ENCODE measurements around the gene ZFP69. TPM values are rescaled to one million over a fixed set of nuclear protein-coding genes. Genes with fewer than 3 reads are reported as not detected.

The ZFP69 gene
- total RNA-seq, 1 experiment from 2014 or later = not detected

- POLR2A ChIA-PET = interaction anchor here (0.6 kb wide), 2 partner anchors 20 to 159 kb away, joined by 3 read pairs; partner anchors contain the start of gene NFYC
- no peaks in the 10 kb centered on the region for H3K9me3 ChIP-seq (ENCODE audit: control insufficient read depth in 1 of 2, insufficient read depth in 1 of 2, low read depth in 1 of 2, low read length in 2 of 2)
- H3K79me2 ChIP-seq (ENCODE audit: insufficient read depth, low read length) = no peaks in the 10 kb centered on the region
- peak overlapping the region; percentile 68 for H3K27ac ChIP-seq (ENCODE audit: low read depth, low read length)
- peaks cover 7 to 11% of the 10 kb centered on the region in 2 experiments; a peak in 3 of 4 replicates for H3K4me1 ChIP-seq (ENCODE audit: control insufficient read depth in 1 of 2, insufficient read depth in 2 of 2, low read length in 2 of 2)
- RAD21 ChIA-PET (ENCODE audit: low non-redundant PET in 1 of 2, low total read pairs in 2 of 2, uncharacterized antibody in 2 of 2, unreplicated experiment in 2 of 2) = no interaction called here
- H3K4me3 ChIP-seq (replicated peaks in 1 of 2; ENCODE audit: low read depth in 1 of 2, low read length in 2 of 2) = peak overlapping the region; percentile 61 to 72
- ATAC-seq = no peak
- no peaks in the 10 kb centered on the region for H4K20me1 ChIP-seq (ENCODE audit: insufficient read depth)
- H3K9ac ChIP-seq (ENCODE audit: low read length) = peak overlapping the region; percentile 63
- H2AFZ ChIP-seq (ENCODE audit: low read depth, low read length, poor library complexity, severe bottlenecking) = peak overlapping the region; percentile 55
- no peaks in the 10 kb centered on the region for H3K27me3 ChIP-seq (ENCODE audit: insufficient read depth, low read length)
- no peak for DNase-seq (ENCODE audit: low read depth, low spot score)
- H3K9me2 ChIP-seq (ENCODE audit: insufficient read depth) = no peaks in the 10 kb centered on the region
- CTCF ChIA-PET = interaction anchor here (0.5 to 2.4 kb wide), 15 partner anchors 9 to 612 kb away, joined by 3 to 10 read pairs (median 4); partner anchors contain the start of gene SMAP2
- H3K36me3 ChIP-seq (ENCODE audit: control insufficient read depth in 1 of 2, insufficient read depth in 2 of 2, low read length in 2 of 2) = no peaks in the 10 kb centered on the region; a peak in 1 of 4 replicates
- peak overlapping the region; percentile 86 for H3K4me2 ChIP-seq (ENCODE audit: low read length)
- no TSS peak for BruUV-seq (replicated peaks)
- intact Hi-C loops (cut with micrococcal nuclease) = loop anchor here (5.0 kb wide), 1 partner anchor 135 kb away; the partner anchor contains the start of gene RIMS3
- no peak for TF ChIP-seq ZBTB33 (IDR thresholded peaks at IDR 0.05; ENCODE audit: extremely low read depth, insufficient replicate concordance, low read length)
- no peak for TF ChIP-seq POLR2A (IDR thresholded peaks at IDR 0.05; ENCODE audit: borderline replicate concordance, extremely low read depth, insufficient read depth, insufficient read length)
- no peak for TF ChIP-seq YY1 (IDR thresholded peaks at IDR 0.05; ENCODE audit: extremely low read depth, insufficient replicate concordance, low read depth, low read length)
- TF ChIP-seq EGR1 (IDR thresholded peaks at IDR 0.05; ENCODE audit: low read depth) = no peak
- no peak for TF ChIP-seq RAD21 (IDR thresholded peaks at IDR 0.05; ENCODE audit: low read depth)
- TF ChIP-seq SRF (IDR thresholded peaks at IDR 0.05; ENCODE audit: low read depth) = no peak
- no peak for TF ChIP-seq SIN3A (IDR thresholded peaks at IDR 0.05; ENCODE audit: low read depth)
- TF ChIP-seq FOSL1 (IDR thresholded peaks at IDR 0.05; ENCODE audit: low read depth) = no peak
- no peak for TF ChIP-seq CTCF (IDR thresholded peaks at IDR 0.05 in 2 of 3, conservative IDR thresholded peaks at IDR 0.05 in 1 of 3; ENCODE audit: borderline replicate concordance in 1 of 3, insufficient read depth in 1 of 3, low read depth in 2 of 3, low read length in 2 of 3)
- TF ChIP-seq POLR2AphosphoS5 (IDR thresholded peaks at IDR 0.05; ENCODE audit: low read depth, low read length) = no peak
- TF ChIP-seq CBX3 (IDR thresholded peaks at IDR 0.05; ENCODE audit: low read depth) = no peak
- TF ChIP-seq ZFX (IDR thresholded peaks at IDR 0.05) = no peak
- no peak for TF ChIP-seq ELF1 (IDR thresholded peaks at IDR 0.05; ENCODE audit: borderline replicate concordance, low read depth)
- TF ChIP-seq CEBPB (IDR thresholded peaks at IDR 0.05; ENCODE audit: low read depth) = no peak
Observed at GRCh38 chr1:40532062-40532389, 54.9 kb downstream of the ZFP69 start.
